Measurements from ENCODE around the gene PALS2.

PALS2 gene

GRCh38 chr7:24572997-24573553 lies at the start of gene PALS2:
TSS of gene PALS2 (plus strand) at chr7:24573452. CDS start at chr7:24623668, 50,216 bp downstream.
- DNase-seq (ENCODE audit: low read depth), result no peak

- no peak for DNase-seq (ENCODE audit: low read depth)
These were observed 42.0 kb upstream of the PALS2 start for GRCh38 chr7:24531255-24531654.

GRCh38 chr7:24536682-24537081 lies 36.6 kb upstream of the PALS2 start:
- DNase-seq (ENCODE audit: low read depth), result no peak

GRCh38 chr7:24540956-24541355 lies 32.3 kb upstream of the PALS2 start:
- DNase-seq (ENCODE audit: low read depth), result no peak

- DNase-seq (ENCODE audit: low read depth), result no peak
These were observed 28.0 kb upstream of the PALS2 start for GRCh38 chr7:24545215-24545614.

- DNase-seq (ENCODE audit: low read depth), result no peak
These were observed 24.9 kb upstream of the PALS2 start for GRCh38 chr7:24548390-24548789.

GRCh38 chr7:24549991-24550390 lies 23.3 kb upstream of the PALS2 start:
- no peak for DNase-seq (ENCODE audit: low read depth)

- no peak for DNase-seq (ENCODE audit: low read depth)
These were observed 18.1 kb upstream of the PALS2 start for GRCh38 chr7:24555184-24555583.

GRCh38 chr7:24555719-24556118 lies 17.5 kb upstream of the PALS2 start:
- no peak for DNase-seq (ENCODE audit: low read depth)

GRCh38 chr7:24560772-24561171 lies 12.5 kb upstream of the PALS2 start:
- no peak for DNase-seq (ENCODE audit: low read depth)

GRCh38 chr7:24566274-24566673 lies 7.0 kb upstream of the PALS2 start:
- DNase-seq (ENCODE audit: low read depth), result no peak

GRCh38 chr7:24570983-24571382 lies 2.3 kb upstream of the PALS2 start:
- DNase-seq (ENCODE audit: low read depth), result no peak

GRCh38 chr7:24572016-24572392 lies 1.2 kb upstream of the PALS2 start:
- no peak for DNase-seq (ENCODE audit: low read depth)

GRCh38 chr7:24572393-24572996 lies 757 bp upstream of the PALS2 start:
- DNase-seq (ENCODE audit: low read depth), result no peak

- DNase-seq (ENCODE audit: low read depth), result no peak
These were observed 494 bp downstream of the PALS2 start for GRCh38 chr7:24573554-24574338.

- no peak for DNase-seq (ENCODE audit: low read depth)
These were observed 1.1 kb downstream of the PALS2 start for GRCh38 chr7:24574386-24574785.

- no peak for DNase-seq (ENCODE audit: low read depth)
These were observed 1.7 kb downstream of the PALS2 start for GRCh38 chr7:24574950-24575349.

- DNase-seq (ENCODE audit: low read depth), result peak; percentile 44
These were observed 3.1 kb downstream of the PALS2 start for GRCh38 chr7:24576171-24577025.

- no peak for DNase-seq (ENCODE audit: low read depth)
These were observed 4.8 kb downstream of the PALS2 start for GRCh38 chr7:24578052-24578451.

GRCh38 chr7:24580283-24580946 lies 7.2 kb downstream of the PALS2 start:
- DNase-seq (ENCODE audit: low read depth), result no peak

- no peak for DNase-seq (ENCODE audit: low read depth)
These were observed 8.9 kb downstream of the PALS2 start for GRCh38 chr7:24582166-24582565.

- no peak for DNase-seq (ENCODE audit: low read depth)
These were observed 14.6 kb downstream of the PALS2 start for GRCh38 chr7:24587853-24588252.

Measured in non-pigmented ciliary epithelial cell (primary cell).